Measurements from ENCODE around the gene HBZ. TPM values are rescaled to one million over a fixed set of nuclear protein-coding genes. Genes with fewer than 3 reads are reported as not detected.

The HBZ gene
- total and polyA plus RNA-seq, 4 donors, result 0.09 to 9.2 (median 0.37) TPM; not detected in 1

DNA sequence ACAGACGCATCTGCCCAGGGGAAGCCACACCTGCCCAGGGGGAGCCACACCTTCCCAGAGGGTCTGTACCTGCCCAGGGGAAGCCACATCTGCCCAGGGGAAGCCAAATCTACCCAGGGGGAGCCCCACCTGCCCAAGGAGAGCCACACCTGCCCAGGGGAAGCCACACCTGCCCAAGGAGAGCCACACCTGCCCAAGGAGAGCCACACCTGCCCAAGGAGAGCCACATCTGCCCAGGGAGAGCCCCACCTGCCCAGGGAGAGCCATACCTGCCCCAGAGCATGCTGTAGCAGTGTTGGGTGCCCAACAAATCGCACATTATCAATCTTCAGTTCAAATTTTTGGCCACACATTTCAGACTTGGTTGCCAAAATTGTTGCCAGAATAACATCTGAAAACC, 33.6 kb upstream of the HBZ start:
- DNase-seq (no peak), ATAC-seq (ENCODE audit: insufficient read depth, low FRiP score) (no peak)
- Histone ChIP-seq H3K9ac (ENCODE audit: insufficient read depth in 1 of 2, low read length in 2 of 2) (no peak overlapping the region), H3K36me3 (ENCODE audit: control insufficient read depth in 4 of 4, insufficient read depth in 4 of 4, low read length in 4 of 4) (peaks cover 0 to 13% (median 11%) of the 10 kb centered on the region in 4 donors), H3K4me1 (ENCODE audit: control insufficient read depth in 5 of 5, insufficient read depth in 5 of 5, low read length in 5 of 5) (peaks cover 0 to 3% (median 0%) of the 10 kb centered on the region in 5 donors), H3K9me3 (ENCODE audit: control insufficient read depth in 4 of 4, insufficient read depth in 3 of 4, low read length in 3 of 4) (no peaks in the 10 kb centered on the region), H3K4me3 (no peak overlapping the region), H3K27me3 (ENCODE audit: control insufficient read depth in 3 of 3, insufficient read depth in 3 of 3, low read length in 2 of 3) (no peaks in the 10 kb centered on the region), H3K27ac (ENCODE audit: low read depth in 1 of 2, low read length in 1 of 2) (no peak overlapping the region)
- TF ChIP-seq, protein P1, sequence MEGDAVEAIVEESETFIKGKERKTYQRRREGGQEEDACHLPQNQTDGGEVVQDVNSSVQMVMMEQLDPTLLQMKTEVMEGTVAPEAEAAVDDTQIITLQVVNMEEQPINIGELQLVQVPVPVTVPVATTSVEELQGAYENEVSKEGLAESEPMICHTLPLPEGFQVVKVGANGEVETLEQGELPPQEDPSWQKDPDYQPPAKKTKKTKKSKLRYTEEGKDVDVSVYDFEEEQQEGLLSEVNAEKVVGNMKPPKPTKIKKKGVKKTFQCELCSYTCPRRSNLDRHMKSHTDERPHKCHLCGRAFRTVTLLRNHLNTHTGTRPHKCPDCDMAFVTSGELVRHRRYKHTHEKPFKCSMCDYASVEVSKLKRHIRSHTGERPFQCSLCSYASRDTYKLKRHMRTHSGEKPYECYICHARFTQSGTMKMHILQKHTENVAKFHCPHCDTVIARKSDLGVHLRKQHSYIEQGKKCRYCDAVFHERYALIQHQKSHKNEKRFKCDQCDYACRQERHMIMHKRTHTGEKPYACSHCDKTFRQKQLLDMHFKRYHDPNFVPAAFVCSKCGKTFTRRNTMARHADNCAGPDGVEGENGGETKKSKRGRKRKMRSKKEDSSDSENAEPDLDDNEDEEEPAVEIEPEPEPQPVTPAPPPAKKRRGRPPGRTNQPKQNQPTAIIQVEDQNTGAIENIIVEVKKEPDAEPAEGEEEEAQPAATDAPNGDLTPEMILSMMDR (IDR thresholded peaks at IDR 0.05; ENCODE audit: control extremely low read depth, extremely low read depth), result no peak
- WGBS, 2 donors, result 89 to 96% methylated on average over 2 of the region's 2 CpGs

GRCh38 chr16:119295-119694, 33.1 kb upstream of the HBZ start:
- ATAC-seq (ENCODE audit: insufficient read depth, low FRiP score), result no peak

GRCh38 chr16:119835-120491, 32.5 kb upstream of the HBZ start:
- H3K27ac ChIP-seq (ENCODE audit: low read depth in 1 of 2, low read length in 1 of 2), result no peak overlapping the region
- no peaks in the 10 kb centered on the region for H3K27me3 ChIP-seq (ENCODE audit: control insufficient read depth in 3 of 3, insufficient read depth in 3 of 3, low read length in 2 of 3)
- no peak overlapping the region for H3K4me3 ChIP-seq
- peaks cover 0 to 13% (median 5%) of the 10 kb centered on the region in 4 donors for H3K36me3 ChIP-seq (ENCODE audit: control insufficient read depth in 4 of 4, insufficient read depth in 4 of 4, low read length in 4 of 4)
- TF ChIP-seq, protein P1 (IDR thresholded peaks at IDR 0.05; ENCODE audit: control extremely low read depth, extremely low read depth), result no peak
- H3K4me1 ChIP-seq (ENCODE audit: control insufficient read depth in 5 of 5, insufficient read depth in 5 of 5, low read length in 5 of 5), result peaks cover 0 to 3% (median 0%) of the 10 kb centered on the region in 5 donors
- H3K9ac ChIP-seq (ENCODE audit: insufficient read depth in 1 of 2, low read length in 2 of 2), result no peak overlapping the region
- 77 to 91% methylated on average over 3 of the region's 3 CpGs for WGBS, 2 donors
- DNase-seq (no peak), ATAC-seq (ENCODE audit: insufficient read depth, low FRiP score) (no peak)
- no peaks in the 10 kb centered on the region for H3K9me3 ChIP-seq (ENCODE audit: control insufficient read depth in 4 of 4, insufficient read depth in 3 of 4, low read length in 3 of 4)

More at GRCh38 chr16:119295-119694, 33.1 kb upstream of the HBZ start:
- no peaks in the 10 kb centered on the region for H3K27me3 ChIP-seq (ENCODE audit: control insufficient read depth in 3 of 3, insufficient read depth in 3 of 3, low read length in 2 of 3)
- H3K9me3 ChIP-seq (ENCODE audit: control insufficient read depth in 4 of 4, insufficient read depth in 3 of 4, low read length in 3 of 4), result no peaks in the 10 kb centered on the region
- no peak overlapping the region for H3K27ac ChIP-seq (ENCODE audit: low read depth in 1 of 2, low read length in 1 of 2)
- DNase-seq, result no peak
- TF ChIP-seq, protein P1 (IDR thresholded peaks at IDR 0.05; ENCODE audit: control extremely low read depth, extremely low read depth), result no peak
- H3K36me3 ChIP-seq (ENCODE audit: control insufficient read depth in 4 of 4, insufficient read depth in 4 of 4, low read length in 4 of 4), result peaks cover 0 to 10% (median 8%) of the 10 kb centered on the region in 4 donors
- H3K4me3 ChIP-seq, result no peak overlapping the region
- peaks cover 0 to 3% (median 0%) of the 10 kb centered on the region in 5 donors for H3K4me1 ChIP-seq (ENCODE audit: control insufficient read depth in 5 of 5, insufficient read depth in 5 of 5, low read length in 5 of 5)
- WGBS, 2 donors, result 96% methylated on average over 5 of the region's 5 CpGs
- H3K9ac ChIP-seq (ENCODE audit: insufficient read depth in 1 of 2, low read length in 2 of 2), result no peak overlapping the region

Measured in lung (tissue), 12 donors.